IMR-90 (cell line): ENCODE data around the gene FRS3. TPM values are rescaled to one million over a fixed set of nuclear protein-coding genes. Genes with fewer than 3 reads are reported as not detected.

Experiments
- ATAC-seq: fragments of 200-7000 bp; cut with Tn5 transposase; 2 replicates; pipeline ENCODE4 v1.9.1; 2020; ENCODE audit warnings: low read depth, mild to moderate bottlenecking, moderate library complexity
- BruUV-seq: library from RNA; stranded (reverse); fragments of 400-500 nt; replicated peaks from 2 replicates; lab custom pipeline; 2021; lab: Mats Ljungman, UMichigan
- CTCF ChIA-PET: fragments of 300-600 bp; formaldehyde crosslinking; extraction: SDS; loops from one replicate; lab custom pipeline; 2021; ENCODE audit warnings: antibody characterized with exemption; lab: Yijun Ruan, JAX
- POLR2A ChIA-PET: fragments of 300-600 bp; sonication (Branson Sonifier 250); formaldehyde crosslinking; loops from one replicate; lab custom pipeline; 2022; ENCODE audit warnings: antibody characterized with exemption; ENCODE audit not compliant: unreplicated experiment; lab: Charles Lee
- DNase-seq: peaks from one replicate; pipeline ENCODE4 v3.0.0; 2013
- H2AFZ ChIP-seq: replicated peaks from 2 replicates; pipeline ENCODE3; 2013; ENCODE audit warnings: low read length, mild to moderate bottlenecking; ENCODE audit not compliant: poor library complexity
- H2AK5ac ChIP-seq: 2 replicates; pipeline ENCODE4 v1.6.1; 2013; ENCODE audit warnings: low read depth, low read length, inconsistent platforms
- H2AK9ac ChIP-seq: replicated peaks from 2 replicates; pipeline ENCODE3; 2013; ENCODE audit warnings: mild to moderate bottlenecking, low read depth, low read length, moderate library complexity; ENCODE audit not compliant: poor library complexity
- H2BK120ac ChIP-seq: 2 replicates; pipeline ENCODE4 v1.6.1; 2013; ENCODE audit warnings: low read depth, low read length, inconsistent platforms
- H2BK15ac ChIP-seq: 3 replicates; pipeline ENCODE4 v1.6.1; 2013; ENCODE audit warnings: low read depth, low read length, inconsistent platforms
- H2BK20ac ChIP-seq: 2 replicates; pipeline ENCODE4 v1.6.1; 2013; ENCODE audit warnings: low read depth, mild to moderate bottlenecking, inconsistent platforms, low read length, moderate library complexity
- H2BK5ac ChIP-seq: 2 replicates; pipeline ENCODE4 v1.6.1; 2013; ENCODE audit warnings: mild to moderate bottlenecking, low read depth, low read length, inconsistent platforms; ENCODE audit not compliant: poor library complexity, severe bottlenecking
- H3K14ac ChIP-seq: replicated peaks from 2 replicates; pipeline ENCODE4 v1.6.1; 2013; ENCODE audit warnings: low read depth, low read length, inconsistent platforms
- H3K18ac ChIP-seq: 2 replicates; pipeline ENCODE4 v1.6.1; 2013; ENCODE audit warnings: low read depth, low read length, control low read depth
- H3K23ac ChIP-seq: 2 replicates; pipeline ENCODE4 v1.6.1; 2013; ENCODE audit warnings: low read depth, low read length, inconsistent platforms
- H3K27ac ChIP-seq: 2 replicates; pipeline ENCODE4 v1.5.1; 2013; ENCODE audit warnings: mild to moderate bottlenecking, control low read depth, low read length; ENCODE audit not compliant: insufficient read depth
- H3K27me3 ChIP-seq: 2 replicates; pipeline ENCODE4 v1.6.1; 2013; ENCODE audit warnings: low read length; ENCODE audit not compliant: control insufficient read depth, insufficient read depth
- H3K36me3 ChIP-seq: 2 replicates; pipeline ENCODE4 v1.6.1; 2013; ENCODE audit warnings: low read length, mixed read lengths; ENCODE audit not compliant: control insufficient read depth, insufficient read depth
- H3K4ac ChIP-seq: 2 replicates; pipeline ENCODE4 v1.6.1; 2013; ENCODE audit warnings: low read depth, low read length, inconsistent platforms
- H3K4me1 ChIP-seq: 2 replicates; pipeline ENCODE4 v1.6.1; 2013; ENCODE audit warnings: low read length, mixed read lengths; ENCODE audit not compliant: control insufficient read depth, insufficient read depth
- H3K4me2 ChIP-seq: 2 replicates; pipeline ENCODE4 v1.6.1; 2013; ENCODE audit warnings: low read depth, mild to moderate bottlenecking, control low read depth, low read length, moderate library complexity
- H3K4me3 ChIP-seq: 2 replicates; pipeline ENCODE4 v1.5.1; 2013; ENCODE audit warnings: low read depth, mild to moderate bottlenecking, control low read depth, low read length, moderate library complexity; ENCODE audit not compliant: insufficient read depth
- H3K56ac ChIP-seq: 2 replicates; pipeline ENCODE4 v1.6.1; 2013; ENCODE audit warnings: low read length, inconsistent platforms; ENCODE audit not compliant: insufficient read depth; ENCODE audit errors: extremely low read depth
- H3K79me1 ChIP-seq, 2 experiments: 2 replicates each; pipeline ENCODE4 v1.6.1; 2013; ENCODE audit warnings: low read length in 2 of 2, inconsistent platforms in 1 of 2, low read depth in 1 of 2
- H3K9ac ChIP-seq: 2 replicates; pipeline ENCODE4 v1.6.1; 2013; ENCODE audit warnings: low read depth, low read length, control low read depth
- H3K9me1 ChIP-seq: 2 replicates; pipeline ENCODE4 v1.6.1; 2013; ENCODE audit warnings: low read length, inconsistent platforms; ENCODE audit not compliant: insufficient read depth
- H3K9me3 ChIP-seq: 2 replicates; pipeline ENCODE4 v1.6.1; 2013; ENCODE audit warnings: low read length; ENCODE audit not compliant: control insufficient read depth, insufficient read depth
- H4K20me1 ChIP-seq: 2 replicates; pipeline ENCODE4 v1.6.1; 2013; ENCODE audit warnings: low read length, inconsistent platforms; ENCODE audit not compliant: insufficient read depth
- H4K5ac ChIP-seq: 2 replicates; pipeline ENCODE4 v1.6.1; 2013; ENCODE audit warnings: mild to moderate bottlenecking, low read depth, low read length, control low read depth
- H4K8ac ChIP-seq, 2 experiments: 2 replicates each; pipeline ENCODE4 v1.6.1; 2013; ENCODE audit warnings: low read depth in 2 of 2, low read length in 2 of 2, control low read depth in 1 of 2, inconsistent platforms in 1 of 2
- H4K91ac ChIP-seq: 2 replicates; pipeline ENCODE4 v1.6.1; 2013; ENCODE audit warnings: low read depth, low read length, inconsistent platforms; ENCODE audit not compliant: insufficient read depth
- BHLHE40 ChIP-seq: fragments of 150-350 bp; IDR thresholded peaks from 2 replicates; pipeline ENCODE4 v1.6.1; 2016; ENCODE audit warnings: mild to moderate bottlenecking, low read depth, low read length
- CEBPB ChIP-seq: IDR thresholded peaks from 2 replicates; pipeline ENCODE4 v1.6.1; 2012; ENCODE audit warnings: low read depth, low read length, improper control_type of control experiment
- CHD1 ChIP-seq: IDR thresholded peaks from 2 replicates; pipeline ENCODE4 v1.6.1; 2012; ENCODE audit warnings: low read depth, low read length, improper control_type of control experiment
- MAFK ChIP-seq: IDR thresholded peaks from 2 replicates; pipeline ENCODE4 v1.6.1; 2012; ENCODE audit warnings: low read depth, low read length, improper control_type of control experiment
- MAZ ChIP-seq: IDR thresholded peaks from 2 replicates; pipeline ENCODE4 v1.6.1; 2012; ENCODE audit warnings: low read depth, mild to moderate bottlenecking, low read length, improper control_type of control experiment, moderate library complexity, borderline replicate concordance
- NFE2L2 ChIP-seq: fragments of 150-350 bp; IDR thresholded peaks from 2 replicates; pipeline ENCODE4 v1.6.1; 2016; ENCODE audit warnings: low read depth, mild to moderate bottlenecking, low read length
- POLR2A ChIP-seq: IDR thresholded peaks from 2 replicates; pipeline ENCODE4 v1.6.1; 2012; ENCODE audit warnings: mild to moderate bottlenecking, low read depth, low read length
- RAD21 ChIP-seq: IDR thresholded peaks from 2 replicates; pipeline ENCODE4 v1.6.1; 2012; ENCODE audit warnings: low read length, improper control_type of control experiment
- RCOR1 ChIP-seq: IDR thresholded peaks from 2 replicates; pipeline ENCODE4 v1.6.1; 2012; ENCODE audit warnings: mild to moderate bottlenecking, low read length, improper control_type of control experiment; ENCODE audit not compliant: insufficient replicate concordance
- RFX5 ChIP-seq: IDR thresholded peaks from 2 replicates; pipeline ENCODE4 v1.8.0; 2012; ENCODE audit warnings: low read depth, mild to moderate bottlenecking, low read length, moderate library complexity
- SMC3 ChIP-seq: fragments of 150-350 bp; IDR thresholded peaks from 2 replicates; pipeline ENCODE4 v1.6.1; 2016; ENCODE audit warnings: low read depth, mild to moderate bottlenecking, antibody characterized with exemption, low read length, moderate library complexity
- WGBS, 2 experiments: methylation state at CpG; one replicate each; pipeline versions ENCODE4 v1.1.5 to v1.1.7; 2013; ENCODE audit warnings: missing lambda C conversion rate in 2 of 2; ENCODE audit not compliant: insufficient read length in 1 of 2; ENCODE audit errors: extremely low coverage in 2 of 2; 5-methylcytosine and 5-hydroxymethylcytosine counted together
- dilution Hi-C: fragments of 300-500 bp; cut with HindIII; formaldehyde crosslinking; loops from one replicate; pipeline ENCODE4 v1.14.3; 2018; ENCODE audit warnings: low sequenced_read_pairs; ENCODE audit not compliant: unreplicated experiment
- in situ Hi-C: fragments of 300-500 bp; cut with MboI; formaldehyde crosslinking; loops from 3 replicates; pipeline ENCODE4 v1.14.3; 2019; ENCODE audit warnings: low sequenced_read_pairs, inconsistent platforms, mixed read lengths
- intact Hi-C: fragments of 100-400 bp; cut with micrococcal nuclease; formaldehyde crosslinking; loops from 2 replicates; pipeline ENCODE4 v1.10.0; 2022
- polyA plus RNA-seq, 3 experiments: library from polyadenylated mRNA; depleted of rRNA; stranded (reverse); fragments of >200 nt; gene quantifications; 2 replicates each; pipeline ENCODE4 v1.2.3, GENCODE V29; 2012; ENCODE audit warnings: low replicate concordance in 1 of 3
- total RNA-seq: library from RNA; depleted of rRNA; stranded (reverse); fragments of >200 nt; gene quantifications from 2 replicates; pipeline ENCODE4 v1.2.3, GENCODE V29; 2012
- TF ChIP-seq, protein P1 (sequence below): fragments of 150-350 bp; IDR thresholded peaks from 2 replicates; pipeline ENCODE4 v1.6.1; 2016; ENCODE audit warnings: low read depth, mild to moderate bottlenecking, low read length, moderate library complexity, borderline replicate concordance
- TF ChIP-seq, protein P2 (sequence below): fragments of 150-350 bp; IDR thresholded peaks from 2 replicates; pipeline ENCODE4 v1.6.1; 2017; ENCODE audit warnings: mild to moderate bottlenecking, antibody characterized with exemption, low read length, low read depth

FRS3 gene
- total and polyA plus RNA-seq, 2 of the 4 experiments (the other 2 are of a cell fraction): 0.54 to 3.8 TPM

DNA sequence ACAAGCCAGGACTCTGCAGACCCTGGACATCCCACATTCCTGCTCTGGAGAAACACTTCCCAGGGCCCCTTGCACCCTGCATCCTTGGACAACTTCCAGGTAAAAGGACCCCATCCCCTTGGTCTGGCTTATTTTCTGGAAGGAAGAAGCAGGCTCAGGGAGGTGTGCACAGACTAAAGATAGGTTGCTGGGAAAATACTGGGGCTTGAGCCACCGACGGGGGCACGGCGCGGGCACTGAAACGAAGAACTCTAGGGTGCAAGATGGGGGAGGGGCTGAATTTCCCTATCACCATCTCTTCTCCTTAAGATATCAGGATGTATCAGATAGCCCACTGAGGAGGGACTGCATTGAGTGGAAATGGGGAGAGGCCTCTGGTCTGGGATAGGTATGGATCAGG, 805 bp downstream of the FRS3 start:
- Histone ChIP-seq H3K4me2 (peak overlapping the region; percentile 96), H3K9ac (peak overlapping the region; percentile 80), H4K91ac (no peak overlapping the region), H3K27ac (no peak overlapping the region), H2BK5ac (no peak overlapping the region), H3K27me3 (no peaks in the 10 kb centered on the region), H3K4me3 (peak overlapping the region; percentile 54), H3K36me3 (peaks cover 17% of the 10 kb centered on the region), H3K14ac (peak overlapping the region; percentile 44; the same call in 1 of the 2 replicates), H3K9me3 (no peaks in the 10 kb centered on the region), H2AK5ac (0 out of 2 replicates have a peak overlapping the region, but pooled peaks have one; percentile 29), H2AK9ac (peak overlapping the region; percentile 48), H3K79me1 (peaks cover 10 to 24% of the 10 kb centered on the region in 2 experiments), H4K8ac (peak overlapping the region; percentile 40 to 66; a peak in 1 of 4 replicates), H3K9me1 (no peaks in the 10 kb centered on the region; the same call in 1 of the 2 replicates), H3K4me1 (peaks cover 9% of the 10 kb centered on the region), H3K18ac (no peak overlapping the region), H3K4ac (peak overlapping the region; percentile 47), H2BK15ac (no peak overlapping the region), H2BK20ac (no peak overlapping the region), H4K5ac (peak overlapping the region; percentile 60; the same call in 1 of the 2 replicates), H2BK120ac (no peak overlapping the region), H4K20me1 (no peaks in the 10 kb centered on the region), H2AFZ (peak overlapping the region; percentile 93), H3K23ac (peak overlapping the region; percentile 26; the same call in 1 of the 2 replicates), H3K56ac (no peak overlapping the region)
- no TSS peak for BruUV-seq
- no CpG with 5 or more reads among the region's 6 CpGs for WGBS, 2 experiments
- dilution Hi-C loops: no loop called here
- no peak for DNase-seq
- ChIA-PET POLR2A (interaction anchor here (0.6 kb wide), 1 partner anchor 45 kb away, joined by 12 read pairs; no protein-coding TSS in a partner anchor), CTCF (no interaction called here)
- TF ChIP-seq, protein P1, sequence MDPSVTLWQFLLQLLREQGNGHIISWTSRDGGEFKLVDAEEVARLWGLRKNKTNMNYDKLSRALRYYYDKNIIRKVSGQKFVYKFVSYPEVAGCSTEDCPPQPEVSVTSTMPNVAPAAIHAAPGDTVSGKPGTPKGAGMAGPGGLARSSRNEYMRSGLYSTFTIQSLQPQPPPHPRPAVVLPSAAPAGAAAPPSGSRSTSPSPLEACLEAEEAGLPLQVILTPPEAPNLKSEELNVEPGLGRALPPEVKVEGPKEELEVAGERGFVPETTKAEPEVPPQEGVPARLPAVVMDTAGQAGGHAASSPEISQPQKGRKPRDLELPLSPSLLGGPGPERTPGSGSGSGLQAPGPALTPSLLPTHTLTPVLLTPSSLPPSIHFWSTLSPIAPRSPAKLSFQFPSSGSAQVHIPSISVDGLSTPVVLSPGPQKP: no peak
- TF ChIP-seq, protein P2, sequence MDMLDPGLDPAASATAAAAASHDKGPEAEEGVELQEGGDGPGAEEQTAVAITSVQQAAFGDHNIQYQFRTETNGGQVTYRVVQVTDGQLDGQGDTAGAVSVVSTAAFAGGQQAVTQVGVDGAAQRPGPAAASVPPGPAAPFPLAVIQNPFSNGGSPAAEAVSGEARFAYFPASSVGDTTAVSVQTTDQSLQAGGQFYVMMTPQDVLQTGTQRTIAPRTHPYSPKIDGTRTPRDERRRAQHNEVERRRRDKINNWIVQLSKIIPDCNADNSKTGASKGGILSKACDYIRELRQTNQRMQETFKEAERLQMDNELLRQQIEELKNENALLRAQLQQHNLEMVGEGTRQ: no peak
- TF ChIP-seq MAFK (no peak), MAZ (no peak), RCOR1 (no peak), POLR2A (no peak), CEBPB (no peak), RFX5 (no peak), RAD21 (no peak), SMC3 (no peak), BHLHE40 (no peak), NFE2L2 (no peak), CHD1 (no peak)
- in situ Hi-C loops: no loop called here
- no peak for ATAC-seq
- intact Hi-C loops: loop anchor here (5.0 kb wide), 1 partner anchor 82 kb away; no protein-coding TSS in a partner anchor
